ENCODE data around the gene PTHLH.

- TF ChIP-seq CTCF (IDR thresholded peaks at IDR 0.05) (no peak), POLR2A (IDR thresholded peaks at IDR 0.05) (no peak)
Observed at GRCh38 chr12:27953348-27953747, 19.2 kb downstream of the PTHLH start.
